Esophagus squamous epithelium (tissue), 5 donors: ENCODE results near the gene C1QTNF7. TPM values are rescaled to one million over a fixed set of nuclear protein-coding genes. Genes with fewer than 3 reads are reported as not detected.

ENCODE experiments used
- DNase-seq: peaks from one replicate; lab custom pipeline; 2025; lab: John Stamatoyannopoulos, UW
- H3K27ac ChIP-seq, 4 donors: fragments of 200-600 bp; sonication (generic); one replicate each; pipeline ENCODE4 v1.5.1; 2016 to 2019; ENCODE audit warnings: mild to moderate bottlenecking in 1 of 4
- H3K27me3 ChIP-seq, 4 donors: fragments of 200-600 bp; sonication (generic); 1 replicate in 3 of 4; 2 replicates in 1 of 4; pipeline versions ENCODE4 v1.5.1 to v1.6.0; 2017 to 2021; ENCODE audit warnings: antibody characterized with exemption in 1 of 4
- H3K36me3 ChIP-seq, 3 donors: fragments of 200-600 bp; sonication (generic); one replicate each; pipeline ENCODE4 v1.5.1; 2016 to 2019
- H3K4me1 ChIP-seq, 3 donors: fragments of 200-600 bp; sonication (generic); one replicate each; pipeline ENCODE4 v1.5.1; 2017 to 2019
- H3K4me3 ChIP-seq, 4 donors: fragments of 200-600 bp; sonication (generic); 1 replicate in 3 of 4; 2 replicates in 1 of 4; pipeline ENCODE4 v1.5.1; 2016 to 2019; ENCODE audit warnings: mild to moderate bottlenecking in 2 of 4, moderate library complexity in 1 of 4
- H3K9me3 ChIP-seq, 3 donors: fragments of 200-600 bp; sonication (generic); one replicate each; pipeline ENCODE4 v1.5.1; 2016 to 2019
- CTCF ChIP-seq, 6 experiments: fragments of 450-650 bp in 4 of 6; fragments of 200-600 bp in 2 of 6; sonication (generic) in 2 of 6; IDR thresholded peaks; one replicate each; pipeline ENCODE4 v1.5.1; 2016 to 2019; ENCODE audit warnings: antibody characterized with exemption in 6 of 6, mild to moderate bottlenecking in 4 of 6, moderate library complexity in 4 of 6
- POLR2A ChIP-seq, 4 donors: fragments of 450-650 bp; IDR thresholded peaks; one replicate each; pipeline ENCODE4 v1.6.1; 2017; ENCODE audit warnings: antibody characterized with exemption in 4 of 4, mild to moderate bottlenecking in 4 of 4, moderate library complexity in 3 of 4
- WGBS, 2 donors: methylation state at CpG; one replicate each; pipeline ENCODE4 v1.1.5; 2018; 5-methylcytosine and 5-hydroxymethylcytosine counted together
- intact Hi-C: fragments of 100-400 bp; cut with DNase I; formaldehyde crosslinking; loops from one replicate; pipeline ENCODE4 v1.15.0; 2022
- total RNA-seq, 4 donors: library from RNA; depleted of rRNA; stranded (reverse); fragments of >200 nt; gene quantifications; one replicate each; pipeline ENCODE4 v1.1.0, GENCODE V29; 2016
- donor health status: DM: yes; HTN: yes; CAD: no.

The C1QTNF7 gene
- total RNA-seq, 4 donors from 2014 or later: 0.11 to 12.2 (median 1.5) TPM

GRCh38 chr4:15469402-15470127 is 41.7 kb downstream of the C1QTNF7 start, which contains the start of gene CC2D2A:
Gene CC2D2A (plus strand): TSS chr4:15469882. CDS start chr4:15475933, 6,051 bp downstream.
- Histone ChIP-seq H3K27ac (peak within 1 kb of the TSS in 3 of 4 donors; percentile 39 to 49 (median 45)), H3K36me3 (no peaks in the 10 kb centered on the region), H3K4me3 (peak within 1 kb of the TSS; percentile 20 to 59 (median 45)), H3K27me3 (no peaks in the 10 kb centered on the region), H3K9me3 (no peaks in the 10 kb centered on the region), H3K4me1 (peaks cover 0 to 26% (median 6%) of the 10 kb centered on the region in 3 donors)
- intact Hi-C loops: no loop called here
- no peak for DNase-seq
- TF ChIP-seq POLR2A (IDR thresholded peaks at IDR 0.05) (no peak), CTCF (IDR thresholded peaks at IDR 0.05) (no peak)
- 4 to 8% methylated on average over 14 of the region's 14 CpGs for WGBS, 2 donors

- intact Hi-C loops: no loop called here
Measured at GRCh38 chr4:15470128-15470475, 42.3 kb downstream of the C1QTNF7 start.

GRCh38 chr4:15476396-15476795 is 48.6 kb downstream of the C1QTNF7 start:
- WGBS, 2 donors: 50 to 53% methylated on average over 5 of the region's 5 CpGs
- TF ChIP-seq CTCF (IDR thresholded peaks at IDR 0.05) (no peak), POLR2A (IDR thresholded peaks at IDR 0.05) (no peak)
- Histone ChIP-seq H3K4me3 (no peak overlapping the region), H3K9me3 (no peaks in the 10 kb centered on the region), H3K4me1 (peaks cover 0 to 23% (median 15%) of the 10 kb centered on the region in 3 donors), H3K36me3 (peaks cover 0 to 7% (median 0%) of the 10 kb centered on the region in 3 donors), H3K27me3 (no peaks in the 10 kb centered on the region), H3K27ac (no peak overlapping the region)
- intact Hi-C loops: loop anchor here (5.0 kb wide), 1 partner anchor 481 kb away; no protein-coding TSS in a partner anchor
- no peak for DNase-seq

More at GRCh38 chr4:15470128-15470475, 42.3 kb downstream of the C1QTNF7 start:
- Histone ChIP-seq H3K27me3 (no peaks in the 10 kb centered on the region), H3K4me1 (peaks cover 0 to 26% (median 6%) of the 10 kb centered on the region in 3 donors), H3K36me3 (no peaks in the 10 kb centered on the region), H3K27ac (peak overlapping the region in 3 of 4 donors; percentile 39 to 49 (median 45)), H3K4me3 (peak overlapping the region; percentile 20 to 59 (median 45)), H3K9me3 (no peaks in the 10 kb centered on the region)
- no peak for TF ChIP-seq POLR2A (IDR thresholded peaks at IDR 0.05)
- no peak for TF ChIP-seq CTCF (IDR thresholded peaks at IDR 0.05)
- no peak for DNase-seq
- WGBS, 2 donors: 3 to 11% methylated on average over 3 of the region's 3 CpGs

GRCh38 chr4:15478724-15479088 is 50.9 kb downstream of the C1QTNF7 start:
- WGBS, 2 donors: 44 to 68% methylated on average over 5 of the region's 5 CpGs
- H3K27me3 ChIP-seq: no peaks in the 10 kb centered on the region
- no peak for DNase-seq
- H3K4me3 ChIP-seq: peak overlapping the region in 1 of 4 donors; percentile 39
- no peak for TF ChIP-seq CTCF (IDR thresholded peaks at IDR 0.05)
- TF ChIP-seq POLR2A (IDR thresholded peaks at IDR 0.05): no peak
- peaks cover 0 to 26% (median 15%) of the 10 kb centered on the region in 3 donors for H3K4me1 ChIP-seq
- peaks cover 0 to 9% (median 0%) of the 10 kb centered on the region in 3 donors for H3K36me3 ChIP-seq
- peak overlapping the region in 1 of 4 donors; percentile 83 for H3K27ac ChIP-seq
- no peaks in the 10 kb centered on the region for H3K9me3 ChIP-seq
- intact Hi-C loops: loop anchor here (5.0 kb wide), 1 partner anchor 479 kb away; no protein-coding TSS in a partner anchor
